HL-60 (cell line): ENCODE measurements around the gene JARID2.

Experiments
- DNase-seq, 2 experiments: peaks; one replicate each; pipeline ENCODE4 v3.0.0-alpha.2; 2010 to 2020; ENCODE audit warnings: low read depth in 1 of 2, low spot score in 1 of 2
- H3K27ac ChIP-seq: fragments of 250-450 bp; sonication (Bioruptor Pico); replicated peaks from 2 replicates; pipeline ENCODE4 v1.5.1; 2020; ENCODE audit warnings: mild to moderate bottlenecking, moderate library complexity
- H3K27me3 ChIP-seq: fragments of 250-450 bp; sonication (Bioruptor Pico); 2 replicates; pipeline ENCODE4 v1.5.1; 2021; ENCODE audit warnings: mild to moderate bottlenecking, moderate library complexity; ENCODE audit not compliant: insufficient read depth, poor library complexity, severe bottlenecking
- H3K4me3 ChIP-seq: replicated peaks from 2 replicates; pipeline ENCODE4 v1.5.1; 2011; ENCODE audit warnings: mild to moderate bottlenecking, control low read depth, low read length; ENCODE audit not compliant: insufficient read depth
- CTCF ChIP-seq: IDR thresholded peaks from one replicate; pipeline ENCODE4 v1.5.1; 2011; ENCODE audit warnings: low read length, control low read depth, inconsistent platforms; ENCODE audit not compliant: insufficient read depth
- GABPA ChIP-seq: IDR thresholded peaks from 2 replicates; pipeline ENCODE4 v1.6.1; 2012; ENCODE audit warnings: low read depth
- POLR2AphosphoS5 ChIP-seq: IDR thresholded peaks from 2 replicates; pipeline ENCODE4 v1.6.1; 2012; ENCODE audit warnings: low read depth
- REST ChIP-seq: IDR thresholded peaks from 2 replicates; pipeline ENCODE4 v1.6.1; 2012; ENCODE audit warnings: low read depth; ENCODE audit not compliant: insufficient replicate concordance
- SPI1 ChIP-seq: IDR thresholded peaks from 2 replicates; pipeline ENCODE4 v1.6.1; 2012; ENCODE audit warnings: low read depth, mild to moderate bottlenecking, borderline replicate concordance

JARID2 gene

GRCh38 chr6:15456422-15456821 is 210.6 kb downstream of the JARID2 start:
- Histone ChIP-seq H3K27ac (no peak overlapping the region), H3K27me3 (no peaks in the 10 kb centered on the region), H3K4me3 (no peak overlapping the region)
- TF ChIP-seq REST: no peak
- no peak for TF ChIP-seq GABPA
- TF ChIP-seq SPI1: no peak
- TF ChIP-seq CTCF: no peak
- TF ChIP-seq POLR2AphosphoS5: no peak
- DNase-seq: no peak

GRCh38 chr6:15457121-15457650 is 211.3 kb downstream of the JARID2 start:
- Histone ChIP-seq H3K4me3 (no peak overlapping the region), H3K27me3 (no peaks in the 10 kb centered on the region), H3K27ac (no peak overlapping the region)
- TF ChIP-seq REST: no peak
- TF ChIP-seq CTCF: no peak
- no peak for TF ChIP-seq GABPA
- no peak for TF ChIP-seq POLR2AphosphoS5
- TF ChIP-seq SPI1: no peak
- DNase-seq: no peak

- Histone ChIP-seq H3K27ac (no peak overlapping the region), H3K27me3 (no peaks in the 10 kb centered on the region), H3K4me3 (no peak overlapping the region)
- DNase-seq: no peak
- TF ChIP-seq POLR2AphosphoS5: no peak
These were observed 212.2 kb downstream of the JARID2 start for GRCh38 chr6:15458021-15458459.

GRCh38 chr6:15460110-15460727 is 214.3 kb downstream of the JARID2 start:
- DNase-seq: no peak
- H3K27me3 ChIP-seq: no peaks in the 10 kb centered on the region
- no peak for TF ChIP-seq SPI1
- no peak for TF ChIP-seq CTCF
- TF ChIP-seq REST: no peak
- no peak for TF ChIP-seq POLR2AphosphoS5
- TF ChIP-seq GABPA: no peak
- H3K27ac ChIP-seq: no peak overlapping the region
- H3K4me3 ChIP-seq: no peak overlapping the region
